Upper lobe of left lung (tissue), 6 donors: ENCODE results near the gene FAM120B. TPM values are rescaled to one million over a fixed set of nuclear protein-coding genes. Genes with fewer than 3 reads are reported as not detected.

Source experiments
- ATAC-seq, 2 donors: fragments of 200-7000 bp; cut with Tn5 transposase; one replicate each; pipeline ENCODE4 v1.9.1; 2022; ENCODE audit warnings: mild to moderate bottlenecking in 2 of 2, moderate library complexity in 2 of 2; ENCODE audit not compliant: low FRiP score in 2 of 2
- DNase-seq, 2 donors: peaks; one replicate each; pipeline ENCODE4 v3.0.0-alpha.2; 2019 to 2020
- H3K27ac ChIP-seq, 4 donors: fragments of 200-600 bp; sonication (generic); one replicate each; pipeline ENCODE4 v1.5.1; 2016 to 2019
- H3K27me3 ChIP-seq, 4 donors: fragments of 200-600 bp; sonication (generic); one replicate each; pipeline ENCODE4 v1.5.1; 2017 to 2019
- H3K36me3 ChIP-seq, 4 donors: fragments of 200-600 bp; sonication (generic); one replicate each; pipeline ENCODE4 v1.5.1; 2016 to 2019
- H3K4me1 ChIP-seq, 4 donors: fragments of 200-600 bp; sonication (generic); one replicate each; pipeline ENCODE4 v1.5.1; 2018 to 2019
- H3K4me3 ChIP-seq, 4 donors: fragments of 200-600 bp; sonication (generic); one replicate each; pipeline ENCODE4 v1.5.1; 2017 to 2019; ENCODE audit warnings: mild to moderate bottlenecking in 2 of 4, moderate library complexity in 1 of 4
- H3K9me3 ChIP-seq, 4 donors: fragments of 200-600 bp; sonication (generic); one replicate each; pipeline ENCODE4 v1.5.1; 2018 to 2019
- EP300 ChIP-seq, 4 donors: sonication (generic); formaldehyde crosslinking; IDR thresholded peaks; one replicate each; pipeline ENCODE4 v1.5.1; 2017; ENCODE audit warnings: antibody characterized with exemption in 4 of 4, control low read depth in 2 of 4
- POLR2A ChIP-seq, 4 donors: fragments of 450-650 bp; IDR thresholded peaks; one replicate each; pipeline ENCODE4 v1.5.1; 2016 to 2017; ENCODE audit warnings: antibody characterized with exemption in 4 of 4, mild to moderate bottlenecking in 2 of 4
- POLR2AphosphoS5 ChIP-seq, 2 donors: sonication (generic); formaldehyde crosslinking; IDR thresholded peaks; one replicate each; pipeline ENCODE4 v1.5.1; 2017; ENCODE audit warnings: antibody characterized with exemption in 2 of 2
- WGBS, 2 donors: methylation state at CpG; one replicate each; pipeline ENCODE4 v1.1.5; 2017 to 2018; 5-methylcytosine and 5-hydroxymethylcytosine counted together
- total RNA-seq, 6 donors: library from RNA; depleted of rRNA in 4 of 6; stranded (reverse); fragments of >200 nt in 4 of 6; gene quantifications; one replicate each; pipeline versions ENCODE4 v1.1.0 to v1.2.1, GENCODE V29; 2016 to 2021
- TF ChIP-seq, protein P1 (sequence below), 6 experiments: fragments of 450-650 bp in 4 of 6; fragments of 200-600 bp in 2 of 6; sonication (generic) in 2 of 6; IDR thresholded peaks; one replicate each; pipeline ENCODE4 v1.5.1; 2016 to 2019; ENCODE audit warnings: antibody characterized with exemption in 6 of 6
- donor health status: DM: no; HTN: no; CAD: no; lungs with moderate emphysema.
- donor health status: DM: no; HTN: yes; CAD: no; lungs with severe emphysema.

The FAM120B gene
- total RNA-seq, 6 donors from 2014 or later: 20.1 to 51.3 (median 28.3) TPM

DNA sequence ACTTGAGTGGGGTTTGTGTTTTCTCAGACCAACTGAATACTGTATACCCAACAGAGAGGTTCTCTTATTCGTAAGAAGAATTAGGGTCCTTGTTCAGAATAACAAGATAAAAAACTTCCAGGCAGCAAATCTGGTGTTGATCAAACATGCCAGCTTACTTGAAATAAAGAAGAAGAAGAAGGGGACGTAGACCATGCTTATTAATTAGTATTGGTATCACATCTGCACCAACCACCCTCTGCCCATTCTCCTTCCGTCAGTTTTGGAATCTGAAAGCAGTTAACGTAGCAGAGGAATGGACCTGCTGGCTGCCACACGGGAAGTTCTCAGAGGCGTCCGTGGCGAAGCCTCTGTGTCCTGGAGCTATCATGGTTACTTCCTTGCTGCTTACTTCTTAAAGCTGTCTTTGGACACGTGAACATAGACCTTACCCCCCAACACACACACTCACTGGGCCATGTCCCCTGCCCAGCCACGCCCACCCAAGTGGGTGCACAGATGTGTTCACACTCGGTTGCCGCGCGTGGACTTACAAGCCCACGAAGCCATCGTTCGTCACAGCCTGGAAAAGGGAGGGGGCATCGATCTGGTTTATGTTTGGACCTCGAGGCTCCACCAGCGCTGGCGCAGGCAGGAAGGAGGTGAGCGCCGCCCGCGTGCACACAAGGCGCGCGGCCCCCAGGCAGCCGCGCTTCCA lies 11.6 kb upstream of the FAM120B start:
- peak overlapping the region in 1 of 4 donors; percentile 46 for H3K27ac ChIP-seq
- WGBS, 2 donors: 15 to 25% methylated on average over 11 to 21 of the region's 30 CpGs
- peaks cover 0 to 44% (median 32%) of the 10 kb centered on the region in 4 donors for H3K27me3 ChIP-seq
- no peak for DNase-seq
- TF ChIP-seq, protein P1, sequence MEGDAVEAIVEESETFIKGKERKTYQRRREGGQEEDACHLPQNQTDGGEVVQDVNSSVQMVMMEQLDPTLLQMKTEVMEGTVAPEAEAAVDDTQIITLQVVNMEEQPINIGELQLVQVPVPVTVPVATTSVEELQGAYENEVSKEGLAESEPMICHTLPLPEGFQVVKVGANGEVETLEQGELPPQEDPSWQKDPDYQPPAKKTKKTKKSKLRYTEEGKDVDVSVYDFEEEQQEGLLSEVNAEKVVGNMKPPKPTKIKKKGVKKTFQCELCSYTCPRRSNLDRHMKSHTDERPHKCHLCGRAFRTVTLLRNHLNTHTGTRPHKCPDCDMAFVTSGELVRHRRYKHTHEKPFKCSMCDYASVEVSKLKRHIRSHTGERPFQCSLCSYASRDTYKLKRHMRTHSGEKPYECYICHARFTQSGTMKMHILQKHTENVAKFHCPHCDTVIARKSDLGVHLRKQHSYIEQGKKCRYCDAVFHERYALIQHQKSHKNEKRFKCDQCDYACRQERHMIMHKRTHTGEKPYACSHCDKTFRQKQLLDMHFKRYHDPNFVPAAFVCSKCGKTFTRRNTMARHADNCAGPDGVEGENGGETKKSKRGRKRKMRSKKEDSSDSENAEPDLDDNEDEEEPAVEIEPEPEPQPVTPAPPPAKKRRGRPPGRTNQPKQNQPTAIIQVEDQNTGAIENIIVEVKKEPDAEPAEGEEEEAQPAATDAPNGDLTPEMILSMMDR (IDR thresholded peaks at IDR 0.05): no peak
- TF ChIP-seq POLR2AphosphoS5 (IDR thresholded peaks at IDR 0.05) (no peak), EP300 (IDR thresholded peaks at IDR 0.05) (no peak), POLR2A (IDR thresholded peaks at IDR 0.05) (no peak)
- no peak for ATAC-seq
- H3K4me3 ChIP-seq: peak overlapping the region; percentile 10 to 57 (median 52)
- H3K36me3 ChIP-seq: no peaks in the 10 kb centered on the region
- H3K4me1 ChIP-seq: peaks cover 43 to 75% (median 57%) of the 10 kb centered on the region in 4 donors
- no peaks in the 10 kb centered on the region for H3K9me3 ChIP-seq

DNA sequence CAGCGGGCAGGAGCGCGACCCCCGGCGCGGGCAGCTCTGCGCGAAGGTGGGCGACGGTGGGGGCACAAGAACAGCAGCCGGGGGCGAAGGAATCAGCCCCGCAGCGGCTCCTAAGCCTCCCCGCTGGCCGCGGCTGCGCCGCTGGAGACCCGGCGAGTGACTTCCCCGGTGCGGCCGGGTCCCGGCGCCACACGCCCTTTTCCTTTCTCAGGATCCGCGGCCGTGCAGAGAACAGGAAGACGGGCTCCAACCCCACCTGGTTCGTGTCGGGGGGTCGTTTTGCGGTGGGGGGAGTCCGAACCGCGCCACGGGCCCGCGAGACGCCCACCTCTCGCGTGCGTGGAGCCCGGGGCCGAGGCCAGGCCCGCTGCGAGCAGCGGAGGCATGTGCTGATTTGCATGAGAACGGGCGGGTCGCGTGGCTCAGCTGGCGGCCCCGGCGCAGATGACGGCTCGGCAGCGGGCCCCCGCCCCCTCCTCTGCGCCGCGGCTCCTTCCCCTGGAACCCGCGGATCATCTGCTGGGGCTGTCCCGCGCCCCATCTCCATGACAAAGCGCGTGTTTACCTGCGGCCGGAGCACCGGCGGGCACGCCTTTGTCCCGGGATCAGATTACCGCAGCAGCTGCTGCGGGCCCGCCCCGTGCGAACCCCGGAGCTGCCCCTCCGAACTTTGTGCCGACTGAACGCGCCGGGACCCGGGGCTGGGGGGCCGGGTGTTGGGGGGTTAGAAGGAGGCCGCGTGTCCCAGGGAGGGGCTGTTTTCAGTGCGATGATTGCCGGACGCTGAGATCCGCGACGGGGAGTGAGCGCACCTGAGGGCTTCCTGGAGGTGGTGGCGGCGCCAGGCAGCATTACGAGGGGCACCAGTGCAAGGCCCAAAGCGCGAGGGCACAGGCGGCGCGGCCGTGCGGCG lies 10.8 kb upstream of the FAM120B start:
- TF ChIP-seq, protein P1 (IDR thresholded peaks at IDR 0.05): no peak
- TF ChIP-seq POLR2A (IDR thresholded peaks at IDR 0.05): no peak
- TF ChIP-seq EP300 (IDR thresholded peaks at IDR 0.05): no peak
- TF ChIP-seq POLR2AphosphoS5 (IDR thresholded peaks at IDR 0.05): no peak
- no peaks in the 10 kb centered on the region for H3K9me3 ChIP-seq
- H3K27me3 ChIP-seq: peaks cover 0 to 42% (median 30%) of the 10 kb centered on the region in 4 donors
- H3K36me3 ChIP-seq: no peaks in the 10 kb centered on the region
- peak in 1 of 2 donors; percentile 61 for ATAC-seq
- 1 to 9% methylated on average over 22 to 36 of the region's 109 CpGs for WGBS, 2 donors
- DNase-seq: peak in 1 of 2 donors; percentile 90
- peak overlapping the region; percentile 10 to 57 (median 52) for H3K4me3 ChIP-seq
- peaks cover 43 to 68% (median 54%) of the 10 kb centered on the region in 4 donors for H3K4me1 ChIP-seq
- H3K27ac ChIP-seq: peak overlapping the region in 1 of 4 donors; percentile 46

DNA sequence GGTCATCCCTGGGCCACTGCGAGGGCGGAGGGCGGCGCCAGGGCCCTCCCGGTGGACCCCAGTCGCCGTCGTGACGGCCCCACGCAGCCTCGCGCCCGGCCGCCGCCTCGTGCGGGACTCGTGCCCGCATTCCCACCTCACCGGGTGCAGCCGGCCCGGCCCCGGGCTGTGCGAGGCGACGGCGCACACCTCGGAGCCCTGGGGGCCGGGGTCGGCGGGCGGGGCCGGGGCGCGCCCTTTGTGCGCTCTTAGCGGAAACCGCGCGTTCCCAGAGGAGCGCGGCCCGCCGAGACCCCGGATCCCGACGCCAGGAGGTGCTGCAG lies 10.2 kb upstream of the FAM120B start:
- TF ChIP-seq EP300 (IDR thresholded peaks at IDR 0.05): no peak
- no peak for TF ChIP-seq POLR2A (IDR thresholded peaks at IDR 0.05)
- TF ChIP-seq, protein P1 (IDR thresholded peaks at IDR 0.05): no peak
- no peak for TF ChIP-seq POLR2AphosphoS5 (IDR thresholded peaks at IDR 0.05)
- ATAC-seq: no peak
- H3K27ac ChIP-seq: no peak overlapping the region
- H3K27me3 ChIP-seq: peaks cover 0 to 38% (median 26%) of the 10 kb centered on the region in 4 donors
- H3K9me3 ChIP-seq: no peaks in the 10 kb centered on the region
- H3K36me3 ChIP-seq: no peaks in the 10 kb centered on the region
- H3K4me1 ChIP-seq: peaks cover 39 to 62% (median 49%) of the 10 kb centered on the region in 4 donors
- DNase-seq: peak in 1 of 2 donors; percentile 85
- peak overlapping the region in 3 of 4 donors; percentile 46 to 57 (median 57) for H3K4me3 ChIP-seq
- 0 to 1% methylated on average over 8 to 26 of the region's 47 CpGs for WGBS, 2 donors

DNA sequence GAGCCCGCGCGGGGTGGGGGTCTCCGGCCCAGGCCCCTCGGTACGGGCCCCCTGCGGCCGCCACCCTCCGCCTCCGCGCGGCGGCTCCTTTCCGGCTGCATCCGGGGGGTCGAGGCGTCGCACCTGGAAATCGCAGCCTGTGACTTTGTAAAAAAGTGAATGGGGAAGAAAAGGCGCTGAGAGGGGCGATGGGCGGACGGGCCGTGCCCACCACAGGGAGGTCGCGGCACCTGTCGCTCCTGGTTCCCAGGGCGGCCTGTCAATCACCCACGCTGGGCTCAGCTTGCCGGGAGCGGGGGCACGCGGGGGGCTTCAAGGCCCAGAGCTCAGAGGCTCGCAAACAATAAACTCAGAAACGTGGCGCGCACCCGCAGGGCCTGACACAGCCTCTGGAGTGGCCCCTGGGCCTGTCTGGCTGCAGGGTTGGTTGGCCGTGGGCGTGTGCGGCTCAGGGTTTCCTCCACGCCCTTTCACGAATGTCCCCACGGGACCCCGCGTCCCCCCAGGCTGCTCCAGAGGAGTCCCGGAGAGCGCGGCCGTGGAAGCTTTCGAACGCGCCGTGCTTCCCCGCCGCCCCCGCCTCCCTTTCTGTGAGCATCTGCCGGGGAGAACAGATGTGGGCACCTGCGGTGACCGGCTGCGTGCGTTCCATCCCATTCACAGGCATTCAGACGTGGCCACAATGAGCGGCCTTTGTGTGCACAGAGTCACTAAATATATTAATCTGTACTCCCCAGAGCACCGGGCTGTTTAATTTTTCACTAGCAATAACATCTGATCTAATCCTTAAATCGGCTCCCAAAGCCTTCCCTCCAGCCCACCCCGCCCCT lies 9.6 kb upstream of the FAM120B start:
- Histone ChIP-seq H3K27me3 (peaks cover 0 to 35% (median 23%) of the 10 kb centered on the region in 4 donors), H3K9me3 (no peaks in the 10 kb centered on the region), H3K36me3 (no peaks in the 10 kb centered on the region), H3K4me1 (peaks cover 39 to 56% (median 43%) of the 10 kb centered on the region in 4 donors), H3K27ac (peak overlapping the region in 2 of 4 donors; percentile 5 to 8), H3K4me3 (peak overlapping the region in 3 of 4 donors; percentile 46 to 57 (median 57))
- ATAC-seq (no peak), DNase-seq (peak in 1 of 2 donors; percentile 77)
- WGBS, 2 donors: 12 to 15% methylated on average over 30 to 55 of the region's 67 CpGs
- TF ChIP-seq POLR2AphosphoS5 (IDR thresholded peaks at IDR 0.05): no peak
- TF ChIP-seq, protein P1 (IDR thresholded peaks at IDR 0.05): no peak
